ENCODE results near the gene TTC23.

DNA sequence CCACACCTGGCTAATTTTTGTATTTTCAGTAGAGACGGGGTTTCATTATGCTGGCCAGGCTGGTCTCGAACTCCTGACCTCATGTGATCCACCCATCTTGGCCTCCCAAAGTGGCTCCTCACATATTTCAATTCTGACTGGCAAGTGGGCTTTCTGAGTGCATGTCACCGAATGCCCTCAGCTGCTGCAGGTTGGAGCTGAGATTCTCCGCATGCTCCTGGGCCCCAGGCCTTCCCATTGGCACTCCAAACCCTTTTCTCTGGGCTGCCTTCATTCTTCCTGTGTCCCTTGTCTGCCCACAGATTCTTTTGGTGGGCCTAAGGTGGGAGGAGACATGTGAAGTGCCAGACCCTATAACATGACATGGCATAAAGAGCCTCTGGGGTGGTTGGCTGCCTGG lies 77.2 kb downstream of the TTC23 start:
- TF ChIP-seq, protein P1, sequence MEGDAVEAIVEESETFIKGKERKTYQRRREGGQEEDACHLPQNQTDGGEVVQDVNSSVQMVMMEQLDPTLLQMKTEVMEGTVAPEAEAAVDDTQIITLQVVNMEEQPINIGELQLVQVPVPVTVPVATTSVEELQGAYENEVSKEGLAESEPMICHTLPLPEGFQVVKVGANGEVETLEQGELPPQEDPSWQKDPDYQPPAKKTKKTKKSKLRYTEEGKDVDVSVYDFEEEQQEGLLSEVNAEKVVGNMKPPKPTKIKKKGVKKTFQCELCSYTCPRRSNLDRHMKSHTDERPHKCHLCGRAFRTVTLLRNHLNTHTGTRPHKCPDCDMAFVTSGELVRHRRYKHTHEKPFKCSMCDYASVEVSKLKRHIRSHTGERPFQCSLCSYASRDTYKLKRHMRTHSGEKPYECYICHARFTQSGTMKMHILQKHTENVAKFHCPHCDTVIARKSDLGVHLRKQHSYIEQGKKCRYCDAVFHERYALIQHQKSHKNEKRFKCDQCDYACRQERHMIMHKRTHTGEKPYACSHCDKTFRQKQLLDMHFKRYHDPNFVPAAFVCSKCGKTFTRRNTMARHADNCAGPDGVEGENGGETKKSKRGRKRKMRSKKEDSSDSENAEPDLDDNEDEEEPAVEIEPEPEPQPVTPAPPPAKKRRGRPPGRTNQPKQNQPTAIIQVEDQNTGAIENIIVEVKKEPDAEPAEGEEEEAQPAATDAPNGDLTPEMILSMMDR (conservative IDR thresholded peaks at IDR 0.05; ENCODE audit: low read length), result no peak
- no peak for TF ChIP-seq EZH2phosphoT487 (IDR thresholded peaks at IDR 0.05; ENCODE audit: borderline replicate concordance, low read depth, low read length)
